ENCODE measurements around the gene SPAG16. TPM values are rescaled to one million over a fixed set of nuclear protein-coding genes. Genes with fewer than 3 reads are reported as not detected.

The SPAG16 gene
- total RNA-seq, 4 donors from 2014 or later, result 25.5 to 42.7 (median 27.8) TPM

DNA sequence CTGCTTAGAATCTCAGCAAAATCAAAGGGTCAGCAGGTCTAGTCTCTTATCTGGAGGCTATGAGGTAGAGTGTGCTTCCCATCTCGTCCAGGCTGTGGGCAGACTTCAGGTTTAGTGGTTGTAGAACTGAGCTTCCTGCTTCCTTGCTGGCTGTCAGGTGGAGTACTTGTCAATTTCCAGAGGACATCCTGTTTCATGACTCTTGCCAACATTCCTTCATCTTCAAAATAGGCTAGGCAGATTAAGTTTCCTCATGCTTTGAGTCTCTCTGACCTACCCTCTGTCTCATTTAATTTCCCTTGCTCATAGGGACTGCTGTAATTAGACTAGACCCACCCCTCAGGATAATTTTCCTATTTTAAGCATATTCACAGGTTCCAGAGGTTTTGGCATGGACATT lies 562.6 kb downstream of the SPAG16 start:
- WGBS, 2 donors, result 32 to 38% methylated on average over 1 of the region's 1 CpG
- Histone ChIP-seq H3K9me3 (no peaks in the 10 kb centered on the region), H3K36me3 (no peaks in the 10 kb centered on the region), H3K27ac (no peak overlapping the region), H3K27me3 (no peaks in the 10 kb centered on the region), H3K4me3 (no peak overlapping the region), H3K4me1 (no peaks in the 10 kb centered on the region)
- TF ChIP-seq POLR2A (IDR thresholded peaks at IDR 0.05), result no peak
- TF ChIP-seq EP300 (IDR thresholded peaks at IDR 0.05), result no peak
- no peak for DNase-seq (ENCODE audit: low spot score in 2 of 2)

DNA sequence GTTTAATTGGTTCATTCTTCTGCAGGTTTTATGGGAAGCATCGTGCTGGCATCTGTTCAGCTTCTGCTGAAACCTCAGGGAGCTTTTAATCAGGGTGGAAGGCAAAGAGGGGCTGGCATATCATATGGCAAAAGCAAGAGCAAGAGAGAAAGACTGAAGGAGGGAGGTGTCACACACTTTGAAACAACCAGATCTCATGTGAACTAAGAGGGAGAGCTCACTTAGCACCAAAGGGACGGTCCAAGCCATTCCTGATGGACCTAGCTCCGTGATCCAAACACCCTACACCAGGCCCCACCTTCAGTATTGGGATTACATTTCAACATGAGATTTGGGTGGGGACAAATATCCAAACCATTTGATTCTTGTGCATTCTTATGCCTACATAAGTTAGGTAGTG lies 563.1 kb downstream of the SPAG16 start:
- H3K4me1 ChIP-seq, result no peaks in the 10 kb centered on the region
- H3K27ac ChIP-seq, result no peak overlapping the region
- TF ChIP-seq EP300 (IDR thresholded peaks at IDR 0.05), result no peak
- no peak for TF ChIP-seq POLR2A (IDR thresholded peaks at IDR 0.05)
- TF ChIP-seq, protein P1, sequence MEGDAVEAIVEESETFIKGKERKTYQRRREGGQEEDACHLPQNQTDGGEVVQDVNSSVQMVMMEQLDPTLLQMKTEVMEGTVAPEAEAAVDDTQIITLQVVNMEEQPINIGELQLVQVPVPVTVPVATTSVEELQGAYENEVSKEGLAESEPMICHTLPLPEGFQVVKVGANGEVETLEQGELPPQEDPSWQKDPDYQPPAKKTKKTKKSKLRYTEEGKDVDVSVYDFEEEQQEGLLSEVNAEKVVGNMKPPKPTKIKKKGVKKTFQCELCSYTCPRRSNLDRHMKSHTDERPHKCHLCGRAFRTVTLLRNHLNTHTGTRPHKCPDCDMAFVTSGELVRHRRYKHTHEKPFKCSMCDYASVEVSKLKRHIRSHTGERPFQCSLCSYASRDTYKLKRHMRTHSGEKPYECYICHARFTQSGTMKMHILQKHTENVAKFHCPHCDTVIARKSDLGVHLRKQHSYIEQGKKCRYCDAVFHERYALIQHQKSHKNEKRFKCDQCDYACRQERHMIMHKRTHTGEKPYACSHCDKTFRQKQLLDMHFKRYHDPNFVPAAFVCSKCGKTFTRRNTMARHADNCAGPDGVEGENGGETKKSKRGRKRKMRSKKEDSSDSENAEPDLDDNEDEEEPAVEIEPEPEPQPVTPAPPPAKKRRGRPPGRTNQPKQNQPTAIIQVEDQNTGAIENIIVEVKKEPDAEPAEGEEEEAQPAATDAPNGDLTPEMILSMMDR (IDR thresholded peaks at IDR 0.05), result no peak
- WGBS, 2 donors, result 81 to 83% methylated on average over 3 of the region's 3 CpGs
- H3K36me3 ChIP-seq, result no peaks in the 10 kb centered on the region
- H3K4me3 ChIP-seq, result no peak overlapping the region
- H3K9me3 ChIP-seq, result no peaks in the 10 kb centered on the region
- H3K27me3 ChIP-seq, result no peaks in the 10 kb centered on the region
- DNase-seq (ENCODE audit: low spot score in 2 of 2), result no peak

DNA sequence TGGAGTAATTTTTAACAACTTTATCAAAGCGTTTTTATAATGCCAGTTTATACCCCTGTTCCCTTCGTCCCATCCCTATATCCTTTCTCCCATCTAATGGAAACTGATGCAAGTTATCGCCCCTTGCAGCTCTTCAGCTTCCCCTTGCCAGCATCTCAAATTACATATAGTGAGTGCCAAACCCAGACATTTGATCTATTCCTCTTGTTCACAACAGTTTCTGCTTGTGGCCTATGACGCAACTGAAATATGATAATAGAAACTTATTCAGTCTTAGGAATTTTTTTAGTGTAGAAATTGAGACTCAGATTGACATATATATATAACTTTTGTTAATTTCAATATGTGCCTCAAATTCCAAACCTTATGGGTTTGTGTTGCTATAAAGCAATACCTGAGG lies 564.4 kb downstream of the SPAG16 start:
- TF ChIP-seq, protein P1 (IDR thresholded peaks at IDR 0.05), result no peak
- TF ChIP-seq EP300 (IDR thresholded peaks at IDR 0.05) (no peak), POLR2A (IDR thresholded peaks at IDR 0.05) (no peak)
- H3K4me3 ChIP-seq, result no peak overlapping the region
- H3K27ac ChIP-seq, result no peak overlapping the region
- H3K9me3 ChIP-seq, result no peaks in the 10 kb centered on the region
- WGBS, 2 donors, result 61 to 62% methylated on average over 4 of the region's 4 CpGs
- no peaks in the 10 kb centered on the region for H3K36me3 ChIP-seq
- no peak for DNase-seq (ENCODE audit: low spot score in 2 of 2)
- no peaks in the 10 kb centered on the region for H3K27me3 ChIP-seq
- H3K4me1 ChIP-seq, result no peaks in the 10 kb centered on the region

DNA sequence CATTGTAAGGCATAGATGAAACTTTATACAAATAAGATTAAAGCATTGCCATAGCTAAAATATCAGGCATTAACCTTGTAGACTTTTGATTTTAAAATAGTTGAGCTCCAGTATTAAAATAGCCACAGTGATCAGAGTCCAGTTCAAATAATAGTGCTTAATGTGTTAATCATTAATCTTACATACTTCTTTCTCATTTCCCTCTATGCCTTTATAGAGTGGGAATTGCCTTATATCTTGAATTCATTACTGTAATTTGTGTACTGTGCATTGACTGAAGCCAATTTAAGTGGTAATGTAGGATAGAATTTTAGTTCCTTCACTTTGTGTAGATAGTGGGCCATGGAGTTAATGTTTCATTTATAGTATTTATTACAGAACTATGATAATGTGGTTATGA lies 577.4 kb downstream of the SPAG16 start:
- Histone ChIP-seq H3K27ac (no peak overlapping the region), H3K27me3 (no peaks in the 10 kb centered on the region), H3K9me3 (peaks cover 0 to 8% (median 2%) of the 10 kb centered on the region in 4 donors), H3K4me1 (no peaks in the 10 kb centered on the region), H3K4me3 (no peak overlapping the region), H3K36me3 (no peaks in the 10 kb centered on the region)
- DNase-seq (ENCODE audit: low spot score in 2 of 2), result no peak
- TF ChIP-seq POLR2A (IDR thresholded peaks at IDR 0.05), result no peak
- TF ChIP-seq EP300 (IDR thresholded peaks at IDR 0.05), result no peak
- TF ChIP-seq, protein P1 (IDR thresholded peaks at IDR 0.05), result no peak

DNA sequence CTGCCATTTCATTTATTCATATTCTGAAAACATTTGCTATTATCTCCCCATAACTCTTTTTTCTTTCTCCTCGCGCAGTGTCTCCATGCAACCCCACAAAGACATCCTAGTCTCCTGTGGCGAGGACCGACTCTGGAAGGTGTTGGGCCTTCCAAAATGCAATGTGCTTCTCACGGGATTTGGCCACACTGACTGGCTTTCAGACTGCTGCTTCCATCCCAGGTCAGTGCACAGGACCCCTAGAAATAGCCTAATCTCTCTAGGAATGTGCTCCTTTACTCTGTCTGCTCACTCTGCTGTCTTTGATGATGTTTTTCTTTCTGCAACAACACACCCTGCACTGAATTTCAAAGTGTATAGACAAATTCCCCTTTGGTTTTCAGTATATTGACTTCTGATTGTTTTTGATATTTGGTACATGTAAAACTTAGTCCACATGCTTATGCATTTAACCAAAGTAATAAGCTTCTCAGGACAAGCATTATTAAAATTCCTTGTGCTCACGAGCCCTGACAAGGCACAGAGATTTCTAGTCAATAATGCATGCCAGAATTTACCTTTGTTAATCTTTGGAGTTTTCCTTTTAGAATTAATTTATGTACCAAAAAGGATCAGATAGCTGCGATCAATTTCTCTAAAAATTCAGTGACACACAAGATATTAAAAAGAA lies 578.3 kb downstream of the SPAG16 start:
- no peak overlapping the region for H3K27ac ChIP-seq
- no peaks in the 10 kb centered on the region for H3K27me3 ChIP-seq
- TF ChIP-seq, protein P1 (IDR thresholded peaks at IDR 0.05), result no peak
- no peak for TF ChIP-seq EP300 (IDR thresholded peaks at IDR 0.05)
- TF ChIP-seq POLR2A (IDR thresholded peaks at IDR 0.05), result no peak
- DNase-seq (ENCODE audit: low spot score in 2 of 2), result no peak
- WGBS, 2 donors, result 82 to 83% methylated on average over 7 of the region's 7 CpGs
- peaks cover 0 to 8% (median 2%) of the 10 kb centered on the region in 4 donors for H3K9me3 ChIP-seq
- H3K4me1 ChIP-seq, result no peaks in the 10 kb centered on the region
- H3K4me3 ChIP-seq, result no peak overlapping the region
- no peaks in the 10 kb centered on the region for H3K36me3 ChIP-seq

Data from tibial nerve (tissue), 4 donors.